ENCODE data around the gene MBNL1.

The MBNL1 gene

DNA sequence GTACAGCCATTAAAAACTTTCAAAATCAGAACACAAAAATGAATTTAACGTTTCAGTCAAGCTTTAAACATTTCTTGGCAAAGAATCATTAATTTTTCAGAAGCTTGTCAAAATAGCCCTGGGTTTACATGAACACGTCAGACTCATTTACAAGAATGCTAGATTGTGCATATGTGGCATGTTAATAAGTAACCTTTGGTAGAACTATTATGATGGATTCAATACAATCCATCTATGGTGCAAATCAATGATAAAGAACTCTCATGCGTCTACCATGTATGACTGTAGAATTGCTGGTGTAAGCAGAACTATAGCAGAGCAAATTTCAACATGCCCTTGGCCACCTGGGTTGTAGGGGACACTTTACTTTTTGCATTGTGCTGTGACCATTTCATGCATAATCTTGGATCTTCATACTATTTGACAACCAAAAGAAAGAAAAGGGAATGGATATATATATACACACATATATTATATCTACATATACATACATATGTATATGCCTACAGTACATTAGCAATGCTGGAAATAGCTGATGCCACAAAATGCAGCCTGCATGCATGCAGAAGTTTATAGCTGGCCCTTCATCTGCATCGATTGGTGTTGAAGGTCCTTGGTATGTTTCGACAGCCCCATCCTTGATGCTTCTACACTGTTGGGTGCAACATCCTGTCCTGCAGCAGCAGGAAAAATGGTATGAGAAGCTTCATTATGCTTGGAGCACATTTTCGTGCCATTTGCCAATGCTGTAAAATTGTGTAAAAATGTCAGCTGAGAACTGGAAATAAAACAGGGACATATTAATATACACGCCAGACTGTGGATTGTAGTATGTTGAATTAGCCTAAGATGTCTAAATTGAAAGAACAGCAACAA, 189.0 kb downstream of the MBNL1 start:
- no peak for DNase-seq

DNA sequence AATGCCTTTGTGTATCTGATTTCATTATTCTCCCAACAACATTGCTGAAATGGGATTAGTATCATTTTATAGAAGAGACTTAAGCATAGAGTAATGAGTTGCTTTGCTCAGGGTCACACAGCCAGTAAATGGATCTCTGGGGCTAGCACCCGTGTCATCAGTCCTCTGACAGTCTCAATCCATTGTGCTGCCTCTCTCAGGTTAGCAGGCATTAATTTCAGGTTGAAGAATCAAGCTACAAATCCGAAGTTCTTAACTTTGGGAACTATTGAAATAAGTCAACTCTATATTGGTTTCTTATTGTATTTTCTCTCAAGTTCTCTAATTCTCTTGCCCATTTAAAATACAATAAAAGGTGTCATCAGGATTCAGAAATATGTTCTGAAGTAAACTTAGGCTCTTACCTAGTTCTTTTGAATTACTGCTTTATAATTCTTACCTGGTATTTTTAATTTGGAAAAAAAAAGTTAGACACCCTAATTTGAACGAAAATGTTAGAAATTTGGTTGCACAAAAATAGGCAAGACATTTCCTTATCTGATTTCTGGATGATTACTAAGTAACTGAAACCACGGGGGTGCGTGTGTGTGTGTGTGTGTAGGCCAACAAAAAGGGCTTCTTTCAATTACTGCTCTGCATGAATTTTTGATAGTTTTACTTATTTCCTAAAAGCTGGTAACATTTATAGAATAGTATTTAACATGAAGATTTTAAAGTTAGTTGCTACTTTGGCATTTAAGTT, 189.8 kb downstream of the MBNL1 start:
- DNase-seq, result no peak

DNA sequence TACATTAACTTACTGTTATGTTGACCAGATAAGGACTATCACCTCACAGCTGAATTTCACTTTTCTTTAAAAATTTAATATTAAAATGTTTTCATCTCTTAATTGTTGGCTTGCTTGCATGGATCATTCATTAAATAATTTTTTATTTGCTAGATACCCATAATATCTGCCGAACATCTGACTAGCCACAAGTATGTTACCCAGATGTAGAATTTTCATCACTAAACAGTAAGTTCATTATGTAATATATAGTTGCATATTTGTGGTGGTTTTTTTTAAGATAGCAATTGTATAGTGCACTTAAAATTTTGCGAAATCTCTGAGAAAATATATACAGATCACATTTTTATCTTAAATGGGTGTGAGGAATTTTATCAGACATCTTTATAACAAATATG, 190.4 kb downstream of the MBNL1 start:
- DNase-seq, result no peak

DNA sequence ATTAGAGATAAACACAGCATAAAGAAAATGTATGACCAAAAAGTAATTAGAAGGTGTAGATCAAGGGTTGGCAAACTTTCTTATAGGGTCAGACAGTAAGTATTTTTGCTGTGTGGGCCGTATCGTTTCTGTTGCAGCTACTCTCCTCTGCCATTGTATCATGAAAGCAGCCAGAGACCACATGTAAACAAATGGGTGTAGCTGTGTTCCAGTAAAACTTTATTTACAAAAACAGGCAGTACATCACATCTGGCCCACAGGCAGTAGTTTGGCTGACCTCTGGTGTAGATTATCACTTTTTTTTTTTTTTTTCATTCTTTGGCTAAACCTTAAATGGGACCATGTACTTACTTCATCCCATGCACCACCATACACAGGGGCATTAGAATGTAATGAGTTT, 190.8 kb downstream of the MBNL1 start:
- DNase-seq, result no peak

DNA sequence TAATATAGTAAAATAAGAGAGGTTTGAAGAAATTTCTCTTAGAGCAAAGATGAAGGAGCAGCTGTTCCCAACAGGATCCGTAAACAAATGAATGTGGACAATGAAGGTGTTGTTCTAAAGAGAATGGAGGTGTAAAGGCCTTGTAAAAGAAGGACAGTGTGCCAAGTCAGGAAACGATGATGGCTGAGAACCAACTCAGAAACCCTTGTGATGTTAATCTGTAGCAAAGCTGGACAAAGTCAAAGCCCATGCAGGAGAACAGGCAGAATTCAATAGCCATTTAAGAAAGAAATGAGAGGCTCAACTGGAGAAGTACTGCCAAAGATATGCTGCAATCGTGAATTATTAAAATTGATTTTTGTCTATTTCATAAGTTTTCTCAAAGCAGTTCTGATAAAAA, 192.2 kb downstream of the MBNL1 start:
- DNase-seq, result no peak

DNA sequence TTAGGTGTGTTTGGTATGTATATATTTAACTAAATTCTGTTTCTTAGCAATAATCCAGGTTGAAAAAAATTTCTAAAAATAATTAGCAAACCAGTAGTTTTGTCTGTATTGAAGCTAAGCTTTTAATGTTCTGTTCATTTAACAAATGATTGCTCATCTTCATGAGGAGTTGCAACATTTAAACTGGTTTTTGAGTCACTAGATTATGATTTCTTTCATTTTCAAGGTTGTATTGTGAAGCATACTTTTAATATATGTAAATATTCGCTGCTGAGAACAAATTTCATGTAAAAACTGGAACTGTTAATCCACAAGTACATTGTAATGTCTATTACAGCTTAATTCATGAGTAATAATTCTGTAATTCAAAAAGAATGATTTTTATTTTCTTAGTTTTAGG, 192.7 kb downstream of the MBNL1 start:
- no peak for DNase-seq

DNA sequence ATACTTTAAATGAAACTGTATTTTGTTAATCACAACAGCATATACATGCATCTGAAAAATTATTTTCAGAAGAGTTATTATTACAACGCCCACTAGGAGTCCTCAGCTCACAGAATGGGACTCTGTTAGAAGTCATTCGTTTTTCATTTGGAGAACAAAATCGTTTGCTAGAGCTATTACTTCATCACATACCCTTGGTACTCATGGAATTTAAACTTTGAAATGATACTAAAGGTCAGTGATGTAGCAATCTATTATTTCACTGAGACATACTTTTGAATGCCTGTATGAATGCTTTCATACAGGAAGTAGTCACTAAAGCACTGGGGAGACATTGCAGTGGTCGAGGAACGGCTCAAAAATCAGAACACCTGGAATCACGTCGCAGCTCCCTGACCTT, 198.1 kb downstream of the MBNL1 start:
- no peak for DNase-seq

DNA sequence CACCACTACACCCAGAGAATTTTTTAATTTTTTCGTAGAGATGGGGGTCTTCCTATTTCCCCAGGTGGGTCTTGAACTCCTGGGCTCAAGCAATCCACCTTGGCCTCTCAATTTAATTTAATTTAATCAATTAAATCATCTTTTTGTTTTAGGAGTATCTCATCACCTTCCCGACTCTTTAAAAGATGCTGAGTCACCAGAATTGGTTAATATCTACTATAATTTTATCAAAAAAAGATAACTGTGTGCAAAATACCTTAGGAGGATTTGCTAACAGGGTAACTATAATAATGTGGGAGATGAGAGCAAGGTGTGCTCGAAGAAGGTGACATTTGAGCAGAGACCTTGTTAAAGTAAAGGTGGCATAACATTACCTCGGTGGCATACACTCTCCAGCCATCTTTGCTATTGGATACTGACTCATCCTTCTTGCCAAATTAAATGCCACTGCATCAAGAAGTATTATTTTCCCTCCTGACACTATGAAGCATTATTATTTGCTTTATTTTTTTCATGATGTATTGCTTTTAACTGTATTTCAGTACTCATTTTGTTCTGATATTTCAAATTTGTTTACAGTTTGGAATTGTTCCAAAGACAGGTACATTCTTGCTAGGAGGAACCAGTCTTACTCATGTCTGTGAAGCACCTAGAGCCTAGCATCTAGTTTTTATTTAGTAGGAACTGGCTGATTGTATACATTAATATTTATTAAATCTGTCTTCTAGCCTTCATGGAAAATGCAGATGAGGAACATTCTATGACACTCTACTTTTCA, 200.7 kb downstream of the MBNL1 start:
- DNase-seq, result no peak

DNA sequence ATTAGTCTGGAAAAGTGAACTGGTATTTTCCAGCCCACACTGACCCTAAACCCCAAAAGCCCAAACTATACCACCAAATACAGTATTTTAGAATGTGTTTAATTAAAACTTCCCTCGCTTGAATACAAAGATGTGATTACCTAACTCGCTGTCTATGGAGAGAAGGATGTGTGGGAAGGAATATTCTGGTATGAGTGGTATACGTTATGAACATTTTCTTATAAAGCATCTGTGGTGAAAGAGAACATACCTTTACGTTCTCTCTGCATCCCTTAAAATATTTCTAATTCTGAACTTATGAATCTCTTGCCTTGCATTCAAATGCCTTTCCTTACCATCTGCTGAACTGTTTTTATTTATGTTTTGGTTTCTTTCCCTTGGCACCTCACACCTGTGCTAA, 201.4 kb downstream of the MBNL1 start:
- no peak for DNase-seq

DNA sequence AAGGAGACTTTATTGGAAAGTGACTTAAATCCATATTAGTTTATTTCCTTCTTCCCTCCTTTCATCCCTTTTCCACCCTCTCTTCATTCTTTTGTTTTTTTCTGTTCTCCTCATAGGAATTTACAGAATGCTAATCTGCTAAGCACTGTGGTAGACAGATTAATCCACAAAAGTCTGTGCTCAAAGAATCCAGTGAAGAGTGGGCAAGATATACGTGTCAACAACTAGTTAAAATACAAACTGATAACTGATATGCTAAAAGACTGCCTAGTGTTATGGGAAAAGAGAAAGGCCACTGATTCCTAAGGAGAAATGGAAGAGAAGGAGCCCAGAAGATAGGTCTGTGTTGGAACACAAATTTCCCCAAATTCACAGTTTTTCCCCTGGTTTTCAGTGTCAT, 202.2 kb downstream of the MBNL1 start:
- no peak for DNase-seq

DNA sequence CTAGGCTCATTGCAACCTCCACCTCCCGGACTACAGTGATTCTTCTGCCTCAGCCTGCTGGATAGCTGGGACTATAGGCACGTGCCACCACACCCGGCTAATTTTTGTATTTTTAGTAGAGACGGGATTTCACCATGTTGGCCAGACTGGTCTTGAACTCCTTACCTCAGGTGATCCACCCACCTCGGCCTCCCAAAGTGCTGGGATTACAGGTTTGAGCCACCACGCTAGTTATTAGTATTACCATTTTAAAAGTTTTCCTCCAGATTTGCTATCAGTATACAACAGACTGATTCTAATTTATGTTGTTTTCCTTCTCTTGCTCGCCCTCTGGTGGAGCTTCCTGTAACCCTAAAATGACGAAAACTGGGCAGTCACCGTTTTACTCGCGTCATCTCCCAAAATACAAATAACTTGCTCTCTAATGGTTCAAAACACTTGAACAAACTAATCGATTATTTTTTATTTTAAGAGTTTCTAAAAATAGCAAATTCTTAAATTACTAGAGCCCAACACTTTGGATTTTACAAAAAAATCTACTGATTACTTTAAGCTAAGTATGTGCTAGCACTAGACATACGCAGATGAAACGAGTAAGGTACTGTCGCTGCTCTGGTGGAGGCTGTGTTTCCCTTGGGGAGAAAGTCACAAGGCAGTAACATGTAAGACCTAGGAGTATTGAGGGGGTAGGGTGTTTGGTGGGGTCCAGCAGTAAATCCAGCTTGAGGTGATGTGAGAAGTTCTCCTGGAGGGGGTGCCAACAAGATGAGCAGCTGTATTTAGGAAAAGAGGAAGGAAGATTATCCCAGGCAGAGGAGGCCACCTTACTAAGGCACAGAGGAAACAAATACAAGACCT, 203.3 kb downstream of the MBNL1 start:
- peak; percentile 22 for DNase-seq

DNA sequence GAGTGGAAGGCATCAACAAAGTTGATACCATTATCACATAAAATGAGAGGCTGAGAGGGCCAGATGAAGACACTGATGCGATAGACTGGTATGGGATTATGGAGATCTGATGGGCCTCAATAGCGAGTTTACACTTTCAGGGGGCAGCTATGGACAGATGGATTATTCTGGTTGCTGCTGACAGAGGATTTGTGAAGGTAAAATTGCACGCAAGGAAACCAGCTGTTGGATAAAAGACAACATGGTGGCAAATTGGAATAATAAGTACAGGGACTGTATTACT, 203.9 kb downstream of the MBNL1 start:
- DNase-seq, result no peak

DNA sequence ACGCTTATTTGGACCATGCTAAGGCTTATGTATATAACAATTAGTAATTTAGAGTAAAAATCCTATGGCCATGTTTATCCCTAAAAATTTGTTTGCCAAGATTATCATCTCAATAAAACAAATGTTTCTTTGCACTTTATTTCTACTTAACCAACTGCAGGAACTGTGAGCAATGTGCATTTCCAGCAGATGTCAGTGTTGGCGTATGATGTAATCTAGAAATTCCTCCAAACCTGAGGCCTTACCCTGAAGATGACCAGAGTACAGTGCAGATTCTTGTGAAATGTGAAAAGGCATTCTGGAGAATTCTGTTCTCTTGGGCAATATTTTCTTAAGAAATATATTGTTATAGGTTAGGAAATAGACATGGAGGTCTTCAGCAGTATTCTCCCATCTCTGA, 205.9 kb downstream of the MBNL1 start:
- DNase-seq, result no peak

DNA sequence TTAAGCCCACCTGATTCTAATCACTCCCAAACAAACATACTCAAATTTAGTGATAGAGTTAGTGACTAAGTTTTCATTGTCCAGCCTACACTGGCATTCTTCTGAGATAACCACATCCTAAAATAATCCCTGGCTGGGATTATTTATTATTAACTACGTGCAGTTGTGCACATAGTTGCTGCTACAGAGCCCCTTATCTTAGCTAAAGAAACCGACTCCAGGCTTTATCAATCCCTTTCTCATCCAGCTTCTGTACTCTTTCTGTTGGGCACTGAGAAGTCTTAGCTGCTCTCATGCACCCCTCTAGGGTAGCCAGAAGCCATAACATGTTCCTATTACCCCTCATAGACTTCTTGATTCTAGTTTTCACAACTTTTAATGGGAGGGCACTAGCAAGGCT, 208.7 kb downstream of the MBNL1 start:
- no peak for DNase-seq

DNA sequence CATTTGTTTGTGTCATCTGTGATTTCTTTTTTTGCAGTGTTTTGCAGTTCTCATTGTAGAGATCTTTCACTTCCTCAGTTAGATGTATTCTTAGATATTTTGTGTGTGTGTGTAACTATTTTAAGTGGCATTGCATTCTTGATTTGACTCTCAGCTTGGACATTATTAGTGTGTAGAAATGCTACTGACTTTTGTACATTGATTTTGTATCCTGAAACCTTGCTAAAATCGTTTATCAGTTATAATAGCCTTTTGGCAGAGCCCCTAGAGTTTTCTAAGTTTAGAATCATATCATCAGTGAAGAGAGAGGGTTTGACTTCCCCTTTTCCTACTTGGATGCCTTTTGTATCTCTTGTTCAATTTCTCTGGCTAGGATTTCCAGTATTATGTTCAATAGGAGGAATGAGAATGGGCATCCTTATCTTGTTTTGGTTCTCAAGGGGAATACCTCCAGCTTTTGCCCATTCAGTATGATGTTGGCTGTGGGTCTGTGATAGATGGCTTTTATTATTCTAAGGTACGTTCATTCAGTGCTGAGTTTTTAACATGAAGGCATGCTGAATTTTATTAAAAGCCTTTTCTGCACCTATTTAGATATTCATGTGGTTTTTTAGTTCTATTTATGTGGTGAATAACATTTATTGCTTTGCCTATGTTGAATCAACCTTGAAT, 211.7 kb downstream of the MBNL1 start:
- DNase-seq, result no peak

DNA sequence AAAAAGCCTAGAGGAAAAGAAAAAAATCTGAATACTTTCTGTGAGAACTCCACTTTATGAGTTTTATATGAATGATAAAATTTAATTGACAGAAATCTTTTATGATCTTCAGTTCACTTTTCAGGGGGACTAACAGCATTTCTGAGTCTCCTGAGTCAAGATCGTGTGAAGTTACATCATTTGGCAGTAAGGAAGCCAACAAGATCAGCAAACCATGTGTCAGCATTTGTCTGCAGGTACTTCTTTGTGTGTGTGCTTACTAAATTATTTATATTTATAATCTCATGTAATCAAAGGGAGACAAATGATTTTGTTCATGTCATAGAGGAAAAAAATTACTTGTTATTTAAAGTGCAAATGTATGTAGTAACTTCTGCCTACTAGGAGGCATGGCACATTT, 217.6 kb downstream of the MBNL1 start:
- no peak for DNase-seq

DNA sequence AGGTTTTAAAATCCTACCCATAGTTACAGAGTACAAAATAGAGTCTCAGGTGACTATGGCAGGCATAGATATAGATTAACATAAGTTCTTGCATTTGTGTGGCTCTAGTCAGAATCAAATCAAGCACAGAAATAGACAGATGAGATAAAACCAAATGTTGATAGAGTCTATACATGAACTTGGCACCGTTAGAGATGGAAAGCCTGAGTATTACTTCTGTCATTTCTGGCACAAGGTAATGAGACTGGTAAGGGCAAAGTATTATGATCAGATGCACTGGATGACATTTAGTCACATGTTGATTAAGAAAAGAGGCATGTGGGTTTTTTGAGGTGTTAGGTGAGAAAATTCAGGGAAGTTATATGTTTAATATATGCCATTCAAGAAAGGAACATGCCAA, 219.7 kb downstream of the MBNL1 start:
- no peak for DNase-seq

DNA sequence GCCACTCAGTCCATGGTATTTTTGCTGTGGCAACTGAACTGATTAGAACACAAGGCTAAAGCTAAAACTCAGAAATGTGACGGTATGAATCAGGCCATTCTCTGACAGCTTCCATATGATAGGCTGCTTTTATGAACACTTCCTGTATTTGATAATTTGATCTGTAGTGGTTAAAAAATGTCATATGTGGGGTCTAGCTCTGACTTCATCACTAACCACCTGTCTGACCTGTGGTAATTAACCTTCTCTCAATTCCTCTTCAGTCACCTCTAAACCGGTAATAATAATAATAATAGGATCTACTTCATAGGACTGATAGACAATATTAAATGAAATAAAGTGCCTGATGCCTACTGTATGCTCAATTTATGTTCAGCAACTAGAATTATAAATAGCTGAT, 223.2 kb downstream of the MBNL1 start:
- no peak for DNase-seq

DNA sequence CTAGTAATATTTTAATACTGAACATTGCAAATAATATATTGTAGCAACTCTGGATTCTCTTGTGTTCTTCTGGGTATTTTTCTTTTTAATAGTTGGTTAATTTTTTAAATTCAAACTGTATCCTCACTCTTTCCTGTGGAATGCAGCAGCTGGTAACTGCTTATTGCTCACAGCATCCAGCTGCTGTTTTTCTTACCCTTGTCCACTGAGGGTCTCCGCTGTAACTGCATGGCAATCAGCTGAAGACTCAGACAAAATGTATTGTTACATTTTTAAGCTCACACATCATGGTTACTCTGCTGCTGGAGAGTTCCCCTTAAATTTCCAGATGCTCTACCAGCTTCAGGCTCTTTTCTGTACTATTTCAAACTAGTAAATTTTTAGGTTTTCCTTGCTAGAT, 227.6 kb downstream of the MBNL1 start:
- no peak for DNase-seq

DNA sequence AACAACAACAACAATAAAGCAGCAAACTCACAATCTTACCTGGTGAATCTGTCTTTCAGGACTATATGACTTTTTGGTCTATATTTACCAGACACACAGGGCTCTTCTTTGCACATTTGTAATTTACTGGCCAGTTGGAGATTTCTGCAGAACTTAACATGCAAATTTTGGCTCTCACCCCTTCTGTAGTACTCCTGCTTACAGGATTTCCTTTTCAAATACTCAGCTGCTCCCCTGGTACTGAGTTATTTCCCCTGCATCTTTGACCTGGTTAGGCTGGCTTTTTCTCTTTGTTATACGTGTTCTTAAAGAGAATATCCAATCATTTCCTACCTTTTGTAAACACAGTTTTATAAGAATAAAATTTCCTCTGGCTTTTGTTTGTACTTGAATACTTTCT, 228.0 kb downstream of the MBNL1 start:
- no peak for DNase-seq

DNA sequence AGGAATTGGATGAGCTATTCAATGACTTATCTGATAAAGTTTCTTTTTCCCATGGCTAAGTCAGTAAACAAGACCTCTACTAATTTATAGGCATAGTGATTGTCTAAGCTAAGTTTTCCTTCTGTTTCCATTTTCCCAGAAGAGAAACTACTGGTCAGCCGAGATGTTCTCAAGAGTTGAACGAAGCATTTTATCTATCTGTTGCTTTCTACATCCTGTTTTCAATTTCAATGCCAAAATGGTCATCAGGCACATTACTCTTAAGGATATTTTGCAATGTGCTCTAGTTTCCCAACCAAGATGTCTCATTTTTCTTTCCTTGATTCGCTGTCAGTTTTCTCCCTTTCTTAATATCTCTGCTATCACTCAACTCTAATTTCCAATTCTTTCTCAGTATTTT, 228.7 kb downstream of the MBNL1 start:
- no peak for DNase-seq

DNA sequence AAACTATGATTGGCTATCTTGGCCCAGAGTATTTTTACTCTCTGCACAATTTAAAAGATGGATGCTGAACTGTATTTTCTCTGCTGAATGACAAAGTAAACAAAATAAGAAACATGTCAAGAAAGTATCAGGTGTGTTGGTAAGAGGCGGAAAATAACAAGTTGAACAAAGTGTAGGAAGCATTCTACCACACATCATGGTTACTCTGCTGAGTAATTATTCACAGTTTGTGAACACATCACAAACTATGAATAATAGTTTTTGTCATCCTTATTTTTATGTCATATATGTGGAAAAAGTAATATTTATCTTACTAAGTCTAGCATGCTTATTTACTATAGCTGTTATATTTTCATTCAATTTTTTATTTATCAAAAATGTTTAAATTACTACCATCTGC, 229.2 kb downstream of the MBNL1 start:
- no peak for DNase-seq

All from NCI-H2081 treated with DMSO at 0.1 percent for 48 hours (cell line).